Measurements from ENCODE around the gene ACTL6A. TPM values are rescaled to one million over a fixed set of nuclear protein-coding genes. Genes with fewer than 3 reads are reported as not detected.

The ACTL6A gene
- total RNA-seq, 2 donors from 2014 or later, result 31.9 to 33.0 TPM

Other genes with a start within 250 kb of the ACTL6A start
- gene ZNF639, start 239.9 kb upstream of the ACTL6A start, total RNA-seq, result 10 to 100 TPM; 22.6 to 25.3 TPM
- gene MFN1, start 215.2 kb upstream of the ACTL6A start, total RNA-seq, result 10 to 100 TPM; 54.2 to 54.5 TPM
- gene GNB4, start 111.5 kb upstream of the ACTL6A start, total RNA-seq, result 1 to 10 TPM; 3.6 to 8.3 TPM
- 10 to 100 TPM; 29.5 to 37.9 TPM for gene MRPL47, start 41.7 kb downstream of the ACTL6A start, total RNA-seq
- 100 to 1,000 TPM; 141 to 143 TPM for gene NDUFB5, start 41.9 kb downstream of the ACTL6A start, total RNA-seq
- 1 to 10 TPM; 3.6 to 4.3 TPM for gene USP13, start 90.1 kb downstream of the ACTL6A start, total RNA-seq